GM12878 (cell line): ENCODE measurements around the gene POT1. TPM values are rescaled to one million over a fixed set of nuclear protein-coding genes. Genes with fewer than 3 reads are reported as not detected.

Experiments
- BRCA1 ChIP-seq: IDR thresholded peaks from 2 replicates; pipeline ENCODE4 v1.6.1; 2011; ENCODE audit warnings: low read depth, low read length, improper control_type of control experiment
- CHD1 ChIP-seq: IDR thresholded peaks from 2 replicates; pipeline ENCODE4 v1.6.1; 2012; ENCODE audit warnings: low read depth, low read length, improper control_type of control experiment
- CHD4 ChIP-seq: fragments of 200-600 bp; sonication (generic); IDR thresholded peaks from 2 replicates; pipeline ENCODE4 v1.6.1; 2016; ENCODE audit warnings: mild to moderate bottlenecking
- EP300 ChIP-seq, 2 experiments: fragments of 150-350 bp in 1 of 2; IDR thresholded peaks; 2 replicates each; pipeline ENCODE4 v1.6.1; 2011 to 2012; ENCODE audit warnings: low read depth in 2 of 2, low read length in 2 of 2, borderline replicate concordance in 1 of 2, improper control_type of control experiment in 1 of 2, inconsistent platforms in 1 of 2; ENCODE audit not compliant: control insufficient read depth in 1 of 2
- GABPA ChIP-seq: IDR thresholded peaks from 2 replicates; pipeline ENCODE4 v1.6.1; 2014; ENCODE audit warnings: antibody characterized with exemption, low read depth, mild to moderate bottlenecking, inconsistent platforms
- KLF5 ChIP-seq: fragments of 450-650 bp; IDR thresholded peaks from 2 replicates; pipeline ENCODE4 v1.6.1; 2014; ENCODE audit warnings: mild to moderate bottlenecking; ENCODE audit not compliant: partially characterized antibody
- NR2C1 ChIP-seq: fragments of 450-650 bp; IDR thresholded peaks from 2 replicates; pipeline ENCODE4 v1.6.1; 2017; ENCODE audit warnings: antibody characterized with exemption, mild to moderate bottlenecking, moderate library complexity
- POLR2A ChIP-seq: IDR thresholded peaks from 2 replicates; pipeline ENCODE4 v1.6.1; 2011; ENCODE audit warnings: low read depth, mild to moderate bottlenecking, low read length
- RCOR1 ChIP-seq: conservative IDR thresholded peaks from 2 replicates; pipeline ENCODE4 v1.6.1; 2012; ENCODE audit warnings: low read depth, low read length, improper control_type of control experiment
- SIX5 ChIP-seq: IDR thresholded peaks from 2 replicates; pipeline ENCODE4 v1.6.1; 2011; ENCODE audit warnings: mild to moderate bottlenecking, low read depth, low read length, moderate library complexity; ENCODE audit not compliant: severe bottlenecking
- SP1 ChIP-seq: IDR thresholded peaks from one replicate; pipeline ENCODE4 v1.6.1; 2011; ENCODE audit warnings: low read depth, low read length
- SUZ12 ChIP-seq: fragments of 200-600 bp; sonication (generic); IDR thresholded peaks from one replicate; pipeline ENCODE4 v1.6.1; 2018; ENCODE audit warnings: antibody characterized with exemption, mild to moderate bottlenecking; ENCODE audit not compliant: unreplicated experiment
- ZNF24 ChIP-seq: fragments of 450-650 bp; IDR thresholded peaks from 2 replicates; pipeline ENCODE4 v1.6.1; 2017; ENCODE audit warnings: antibody characterized with exemption, mild to moderate bottlenecking
- polyA plus RNA-seq, 11 experiments: library from polyadenylated mRNA; depleted of rRNA in 4 of 11; unstranded in 6 of 11; stranded (reverse) in 5 of 11; fragments of >200 nt; fragmentation: Nextera tagmentation in 4 of 11; fragmentation: Illumina TruSeq in 1 of 11; extraction: Ambion mirVana in 4 of 11; extraction: Trizol in 1 of 11; gene quantifications; 1 replicate in 1 of 11; 2 replicates in 10 of 11; pipeline versions ENCODE4 v1.2.1 to v1.2.3, GENCODE V29; 2011 to 2016; ENCODE audit warnings: inconsistent platforms in 2 of 11, missing spikeins in 2 of 11, low read depth in 1 of 11
- total RNA-seq, 4 experiments: library from RNA; depleted of rRNA in 3 of 4; stranded (reverse); fragments of >200 nt in 3 of 4; fragmentation: Illumina TruSeq in 1 of 4; extraction: Trizol in 1 of 4; gene quantifications; 2 replicates each; pipeline versions ENCODE4 v1.2.1 to v1.2.3, GENCODE V29; 2013 to 2021
- TF ChIP-seq, protein P1 (sequence below): fragments of 450-650 bp; IDR thresholded peaks from 2 replicates; pipeline ENCODE4 v1.6.1; 2017; ENCODE audit warnings: low read depth, mild to moderate bottlenecking, moderate library complexity
- TF ChIP-seq, protein P2 (sequence below): fragments of 450-650 bp; IDR thresholded peaks from 2 replicates; pipeline ENCODE4 v1.6.1; 2014; ENCODE audit warnings: mild to moderate bottlenecking
- TF ChIP-seq, protein P3 (sequence below): fragments of 450-650 bp; IDR thresholded peaks from 2 replicates; pipeline ENCODE4 v1.6.1; 2016; ENCODE audit warnings: mild to moderate bottlenecking, moderate library complexity, borderline replicate concordance
- TF ChIP-seq, protein P4 (sequence below): fragments of 450-650 bp; IDR thresholded peaks from 2 replicates; pipeline ENCODE4 v1.6.1; 2017; ENCODE audit warnings: mild to moderate bottlenecking, low read depth, inconsistent platforms; ENCODE audit not compliant: poor library complexity, severe bottlenecking
- TF ChIP-seq, protein P5 (sequence below): fragments of 450-650 bp; formaldehyde crosslinking; IDR thresholded peaks from 2 replicates; pipeline ENCODE4 v1.4.0; 2022; ENCODE audit warnings: mild to moderate bottlenecking, moderate library complexity

The POT1 gene
- total and polyA plus RNA-seq, 10 of the 15 experiments (the other 5 are each of a cell fraction or from before 2014, with no cell fraction given): 16.3 to 87.0 (median 33.9) TPM

DNA sequence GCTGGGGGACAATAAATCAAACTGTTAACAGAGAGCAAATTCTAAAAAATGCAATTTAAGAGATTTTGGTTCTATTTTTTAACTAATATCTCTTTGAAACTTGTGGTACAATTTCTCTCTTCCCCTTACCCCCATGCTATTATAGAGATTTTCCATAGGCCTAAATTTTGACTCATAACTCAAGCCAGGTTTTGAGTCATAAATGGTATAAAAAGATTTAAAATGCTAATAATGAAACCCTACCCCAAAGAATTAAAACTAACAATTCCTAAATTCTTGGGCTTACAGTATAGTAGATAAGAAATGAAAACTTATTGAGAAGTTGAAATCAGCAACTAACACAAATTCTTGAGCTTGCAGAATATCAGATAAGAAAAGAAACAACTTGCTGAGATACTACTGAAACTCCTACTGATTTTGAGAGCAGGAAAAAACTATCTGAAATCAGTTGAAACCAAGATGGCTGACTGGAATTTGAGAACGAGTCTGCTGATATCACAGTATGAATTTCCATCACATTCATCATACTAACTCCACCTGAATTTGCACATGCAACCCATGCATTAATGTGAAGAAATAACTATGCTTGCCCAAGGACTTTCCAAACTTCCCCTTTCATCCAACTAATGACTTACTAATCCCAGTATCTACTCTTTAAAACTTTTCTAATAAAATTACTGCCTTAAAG, 36.3 kb downstream of the POT1 start (continued):
- TF ChIP-seq, protein P1, sequence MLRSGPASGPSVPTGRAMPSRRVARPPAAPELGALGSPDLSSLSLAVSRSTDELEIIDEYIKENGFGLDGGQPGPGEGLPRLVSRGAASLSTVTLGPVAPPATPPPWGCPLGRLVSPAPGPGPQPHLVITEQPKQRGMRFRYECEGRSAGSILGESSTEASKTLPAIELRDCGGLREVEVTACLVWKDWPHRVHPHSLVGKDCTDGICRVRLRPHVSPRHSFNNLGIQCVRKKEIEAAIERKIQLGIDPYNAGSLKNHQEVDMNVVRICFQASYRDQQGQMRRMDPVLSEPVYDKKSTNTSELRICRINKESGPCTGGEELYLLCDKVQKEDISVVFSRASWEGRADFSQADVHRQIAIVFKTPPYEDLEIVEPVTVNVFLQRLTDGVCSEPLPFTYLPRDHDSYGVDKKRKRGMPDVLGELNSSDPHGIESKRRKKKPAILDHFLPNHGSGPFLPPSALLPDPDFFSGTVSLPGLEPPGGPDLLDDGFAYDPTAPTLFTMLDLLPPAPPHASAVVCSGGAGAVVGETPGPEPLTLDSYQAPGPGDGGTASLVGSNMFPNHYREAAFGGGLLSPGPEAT: peak; percentile 57; the same call in 1 of the 2 replicates
- TF ChIP-seq KLF5 (no peak), POLR2A (no peak), CHD4 (no peak), ZNF24 (no peak), NR2C1 (no peak), SUZ12 (no peak), SIX5 (no peak), RCOR1 (no peak), SP1 (no peak), CHD1 (no peak), GABPA (peak; percentile 76), BRCA1 (no peak), EP300 (IDR thresholded peaks at IDR 0.05; ENCODE audit: borderline replicate concordance in 1 of 2, control insufficient read depth in 1 of 2, low read depth in 2 of 2, low read length in 2 of 2) (peak in 1 of 2 experiments; percentile 73; a peak in 1 of 4 replicates)
- TF ChIP-seq, protein P2, sequence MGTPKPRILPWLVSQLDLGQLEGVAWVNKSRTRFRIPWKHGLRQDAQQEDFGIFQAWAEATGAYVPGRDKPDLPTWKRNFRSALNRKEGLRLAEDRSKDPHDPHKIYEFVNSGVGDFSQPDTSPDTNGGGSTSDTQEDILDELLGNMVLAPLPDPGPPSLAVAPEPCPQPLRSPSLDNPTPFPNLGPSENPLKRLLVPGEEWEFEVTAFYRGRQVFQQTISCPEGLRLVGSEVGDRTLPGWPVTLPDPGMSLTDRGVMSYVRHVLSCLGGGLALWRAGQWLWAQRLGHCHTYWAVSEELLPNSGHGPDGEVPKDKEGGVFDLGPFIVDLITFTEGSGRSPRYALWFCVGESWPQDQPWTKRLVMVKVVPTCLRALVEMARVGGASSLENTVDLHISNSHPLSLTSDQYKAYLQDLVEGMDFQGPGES: no peak
- TF ChIP-seq, protein P3, sequence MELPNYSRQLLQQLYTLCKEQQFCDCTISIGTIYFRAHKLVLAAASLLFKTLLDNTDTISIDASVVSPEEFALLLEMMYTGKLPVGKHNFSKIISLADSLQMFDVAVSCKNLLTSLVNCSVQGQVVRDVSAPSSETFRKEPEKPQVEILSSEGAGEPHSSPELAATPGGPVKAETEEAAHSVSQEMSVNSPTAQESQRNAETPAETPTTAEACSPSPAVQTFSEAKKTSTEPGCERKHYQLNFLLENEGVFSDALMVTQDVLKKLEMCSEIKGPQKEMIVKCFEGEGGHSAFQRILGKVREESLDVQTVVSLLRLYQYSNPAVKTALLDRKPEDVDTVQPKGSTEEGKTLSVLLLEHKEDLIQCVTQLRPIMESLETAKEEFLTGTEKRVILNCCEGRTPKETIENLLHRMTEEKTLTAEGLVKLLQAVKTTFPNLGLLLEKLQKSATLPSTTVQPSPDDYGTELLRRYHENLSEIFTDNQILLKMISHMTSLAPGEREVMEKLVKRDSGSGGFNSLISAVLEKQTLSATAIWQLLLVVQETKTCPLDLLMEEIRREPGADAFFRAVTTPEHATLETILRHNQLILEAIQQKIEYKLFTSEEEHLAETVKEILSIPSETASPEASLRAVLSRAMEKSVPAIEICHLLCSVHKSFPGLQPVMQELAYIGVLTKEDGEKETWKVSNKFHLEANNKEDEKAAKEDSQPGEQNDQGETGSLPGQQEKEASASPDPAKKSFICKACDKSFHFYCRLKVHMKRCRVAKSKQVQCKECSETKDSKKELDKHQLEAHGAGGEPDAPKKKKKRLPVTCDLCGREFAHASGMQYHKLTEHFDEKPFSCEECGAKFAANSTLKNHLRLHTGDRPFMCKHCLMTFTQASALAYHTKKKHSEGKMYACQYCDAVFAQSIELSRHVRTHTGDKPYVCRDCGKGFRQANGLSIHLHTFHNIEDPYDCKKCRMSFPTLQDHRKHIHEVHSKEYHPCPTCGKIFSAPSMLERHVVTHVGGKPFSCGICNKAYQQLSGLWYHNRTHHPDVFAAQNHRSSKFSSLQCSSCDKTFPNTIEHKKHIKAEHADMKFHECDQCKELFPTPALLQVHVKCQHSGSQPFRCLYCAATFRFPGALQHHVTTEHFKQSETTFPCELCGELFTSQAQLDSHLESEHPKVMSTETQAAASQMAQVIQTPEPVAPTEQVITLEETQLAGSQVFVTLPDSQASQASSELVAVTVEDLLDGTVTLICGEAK: no peak
- TF ChIP-seq, protein P4, sequence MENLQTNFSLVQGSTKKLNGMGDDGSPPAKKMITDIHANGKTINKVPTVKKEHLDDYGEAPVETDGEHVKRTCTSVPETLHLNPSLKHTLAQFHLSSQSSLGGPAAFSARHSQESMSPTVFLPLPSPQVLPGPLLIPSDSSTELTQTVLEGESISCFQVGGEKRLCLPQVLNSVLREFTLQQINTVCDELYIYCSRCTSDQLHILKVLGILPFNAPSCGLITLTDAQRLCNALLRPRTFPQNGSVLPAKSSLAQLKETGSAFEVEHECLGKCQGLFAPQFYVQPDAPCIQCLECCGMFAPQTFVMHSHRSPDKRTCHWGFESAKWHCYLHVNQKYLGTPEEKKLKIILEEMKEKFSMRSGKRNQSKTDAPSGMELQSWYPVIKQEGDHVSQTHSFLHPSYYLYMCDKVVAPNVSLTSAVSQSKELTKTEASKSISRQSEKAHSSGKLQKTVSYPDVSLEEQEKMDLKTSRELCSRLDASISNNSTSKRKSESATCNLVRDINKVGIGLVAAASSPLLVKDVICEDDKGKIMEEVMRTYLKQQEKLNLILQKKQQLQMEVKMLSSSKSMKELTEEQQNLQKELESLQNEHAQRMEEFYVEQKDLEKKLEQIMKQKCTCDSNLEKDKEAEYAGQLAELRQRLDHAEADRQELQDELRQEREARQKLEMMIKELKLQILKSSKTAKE: no peak
- TF ChIP-seq, protein P5, sequence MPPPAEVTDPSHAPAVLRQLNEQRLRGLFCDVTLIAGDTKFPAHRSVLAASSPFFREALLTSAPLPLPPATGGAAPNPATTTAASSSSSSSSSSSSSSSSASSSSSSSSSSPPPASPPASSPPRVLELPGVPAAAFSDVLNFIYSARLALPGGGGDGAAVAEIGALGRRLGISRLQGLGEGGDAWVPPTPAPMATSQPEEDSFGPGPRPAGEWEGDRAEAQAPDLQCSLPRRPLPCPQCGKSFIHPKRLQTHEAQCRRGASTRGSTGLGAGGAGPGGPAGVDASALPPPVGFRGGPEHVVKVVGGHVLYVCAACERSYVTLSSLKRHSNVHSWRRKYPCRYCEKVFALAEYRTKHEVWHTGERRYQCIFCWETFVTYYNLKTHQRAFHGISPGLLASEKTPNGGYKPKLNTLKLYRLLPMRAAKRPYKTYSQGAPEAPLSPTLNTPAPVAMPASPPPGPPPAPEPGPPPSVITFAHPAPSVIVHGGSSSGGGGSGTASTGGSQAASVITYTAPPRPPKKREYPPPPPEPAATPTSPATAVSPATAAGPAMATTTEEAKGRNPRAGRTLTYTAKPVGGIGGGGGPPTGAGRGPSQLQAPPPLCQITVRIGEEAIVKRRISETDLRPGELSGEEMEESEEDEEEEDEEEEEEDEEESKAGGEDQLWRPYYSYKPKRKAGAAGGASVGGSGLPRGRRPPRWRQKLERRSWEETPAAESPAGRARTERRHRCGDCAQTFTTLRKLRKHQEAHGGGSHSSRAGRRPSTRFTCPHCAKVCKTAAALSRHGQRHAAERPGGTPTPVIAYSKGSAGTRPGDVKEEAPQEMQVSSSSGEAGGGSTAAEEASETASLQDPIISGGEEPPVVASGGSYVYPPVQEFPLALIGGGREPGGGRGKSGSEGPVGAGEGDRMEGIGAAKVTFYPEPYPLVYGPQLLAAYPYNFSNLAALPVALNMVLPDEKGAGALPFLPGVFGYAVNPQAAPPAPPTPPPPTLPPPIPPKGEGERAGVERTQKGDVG (CRISPR knock-in tag): no peak
